ENCODE measurements around the gene BMP7. TPM values are rescaled to one million over a fixed set of nuclear protein-coding genes. Genes with fewer than 3 reads are reported as not detected.

BMP7 gene
- total and polyA plus RNA-seq, 2 of the 13 experiments (the other 11 are each of a cell fraction or from before 2014, with no cell fraction given), result not detected

GRCh38 chr20:57130160-57130772 lies 136.2 kb downstream of the BMP7 start (continued):
- TF ChIP-seq, protein P1, sequence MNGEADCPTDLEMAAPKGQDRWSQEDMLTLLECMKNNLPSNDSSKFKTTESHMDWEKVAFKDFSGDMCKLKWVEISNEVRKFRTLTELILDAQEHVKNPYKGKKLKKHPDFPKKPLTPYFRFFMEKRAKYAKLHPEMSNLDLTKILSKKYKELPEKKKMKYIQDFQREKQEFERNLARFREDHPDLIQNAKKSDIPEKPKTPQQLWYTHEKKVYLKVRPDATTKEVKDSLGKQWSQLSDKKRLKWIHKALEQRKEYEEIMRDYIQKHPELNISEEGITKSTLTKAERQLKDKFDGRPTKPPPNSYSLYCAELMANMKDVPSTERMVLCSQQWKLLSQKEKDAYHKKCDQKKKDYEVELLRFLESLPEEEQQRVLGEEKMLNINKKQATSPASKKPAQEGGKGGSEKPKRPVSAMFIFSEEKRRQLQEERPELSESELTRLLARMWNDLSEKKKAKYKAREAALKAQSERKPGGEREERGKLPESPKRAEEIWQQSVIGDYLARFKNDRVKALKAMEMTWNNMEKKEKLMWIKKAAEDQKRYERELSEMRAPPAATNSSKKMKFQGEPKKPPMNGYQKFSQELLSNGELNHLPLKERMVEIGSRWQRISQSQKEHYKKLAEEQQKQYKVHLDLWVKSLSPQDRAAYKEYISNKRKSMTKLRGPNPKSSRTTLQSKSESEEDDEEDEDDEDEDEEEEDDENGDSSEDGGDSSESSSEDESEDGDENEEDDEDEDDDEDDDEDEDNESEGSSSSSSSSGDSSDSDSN (CRISPR knock-in tag; IDR thresholded peaks at IDR 0.05), result peak; percentile 62
- TF ChIP-seq ZNF382 (CRISPR knock-in tag; IDR thresholded peaks at IDR 0.05; ENCODE audit: borderline replicate concordance) (no peak), ZNF20 (CRISPR knock-in tag; IDR thresholded peaks at IDR 0.05) (no peak), ZC3H4 (CRISPR knock-in tag; IDR thresholded peaks at IDR 0.05; ENCODE audit: borderline replicate concordance) (no peak), DNMT1 (CRISPR knock-in tag; IDR thresholded peaks at IDR 0.05) (no peak), ZNF17 (CRISPR knock-in tag; IDR thresholded peaks at IDR 0.05) (no peak), ZNF557 (CRISPR knock-in tag; IDR thresholded peaks at IDR 0.05) (no peak), HNRNPH1 (optimal IDR thresholded peaks at IDR 0.05; ENCODE audit: low read depth, low read length) (no peak), ZNF615 (CRISPR knock-in tag; IDR thresholded peaks at IDR 0.05; ENCODE audit: borderline replicate concordance) (no peak), ZNF879 (CRISPR knock-in tag; IDR thresholded peaks at IDR 0.05) (no peak), IRF2 (CRISPR knock-in tag; IDR thresholded peaks at IDR 0.05) (peak; percentile 75), ZBTB42 (CRISPR knock-in tag; IDR thresholded peaks at IDR 0.05) (no peak), ZNF282 (IDR thresholded peaks at IDR 0.05; ENCODE audit: partially characterized antibody) (no peak), ZBTB26 (CRISPR knock-in tag; IDR thresholded peaks at IDR 0.05; ENCODE audit: borderline replicate concordance) (no peak), TMF1 (CRISPR knock-in tag; IDR thresholded peaks at IDR 0.05; ENCODE audit: low read depth) (no peak)
- TF ChIP-seq, protein P2, sequence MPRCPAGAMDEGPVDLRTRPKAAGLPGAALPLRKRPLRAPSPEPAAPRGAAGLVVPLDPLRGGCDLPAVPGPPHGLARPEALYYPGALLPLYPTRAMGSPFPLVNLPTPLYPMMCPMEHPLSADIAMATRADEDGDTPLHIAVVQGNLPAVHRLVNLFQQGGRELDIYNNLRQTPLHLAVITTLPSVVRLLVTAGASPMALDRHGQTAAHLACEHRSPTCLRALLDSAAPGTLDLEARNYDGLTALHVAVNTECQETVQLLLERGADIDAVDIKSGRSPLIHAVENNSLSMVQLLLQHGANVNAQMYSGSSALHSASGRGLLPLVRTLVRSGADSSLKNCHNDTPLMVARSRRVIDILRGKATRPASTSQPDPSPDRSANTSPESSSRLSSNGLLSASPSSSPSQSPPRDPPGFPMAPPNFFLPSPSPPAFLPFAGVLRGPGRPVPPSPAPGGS (CRISPR knock-in tag; IDR thresholded peaks at IDR 0.05), result peak; percentile 89; the same call in 1 of the 2 replicates
- TF ChIP-seq, protein P3, sequence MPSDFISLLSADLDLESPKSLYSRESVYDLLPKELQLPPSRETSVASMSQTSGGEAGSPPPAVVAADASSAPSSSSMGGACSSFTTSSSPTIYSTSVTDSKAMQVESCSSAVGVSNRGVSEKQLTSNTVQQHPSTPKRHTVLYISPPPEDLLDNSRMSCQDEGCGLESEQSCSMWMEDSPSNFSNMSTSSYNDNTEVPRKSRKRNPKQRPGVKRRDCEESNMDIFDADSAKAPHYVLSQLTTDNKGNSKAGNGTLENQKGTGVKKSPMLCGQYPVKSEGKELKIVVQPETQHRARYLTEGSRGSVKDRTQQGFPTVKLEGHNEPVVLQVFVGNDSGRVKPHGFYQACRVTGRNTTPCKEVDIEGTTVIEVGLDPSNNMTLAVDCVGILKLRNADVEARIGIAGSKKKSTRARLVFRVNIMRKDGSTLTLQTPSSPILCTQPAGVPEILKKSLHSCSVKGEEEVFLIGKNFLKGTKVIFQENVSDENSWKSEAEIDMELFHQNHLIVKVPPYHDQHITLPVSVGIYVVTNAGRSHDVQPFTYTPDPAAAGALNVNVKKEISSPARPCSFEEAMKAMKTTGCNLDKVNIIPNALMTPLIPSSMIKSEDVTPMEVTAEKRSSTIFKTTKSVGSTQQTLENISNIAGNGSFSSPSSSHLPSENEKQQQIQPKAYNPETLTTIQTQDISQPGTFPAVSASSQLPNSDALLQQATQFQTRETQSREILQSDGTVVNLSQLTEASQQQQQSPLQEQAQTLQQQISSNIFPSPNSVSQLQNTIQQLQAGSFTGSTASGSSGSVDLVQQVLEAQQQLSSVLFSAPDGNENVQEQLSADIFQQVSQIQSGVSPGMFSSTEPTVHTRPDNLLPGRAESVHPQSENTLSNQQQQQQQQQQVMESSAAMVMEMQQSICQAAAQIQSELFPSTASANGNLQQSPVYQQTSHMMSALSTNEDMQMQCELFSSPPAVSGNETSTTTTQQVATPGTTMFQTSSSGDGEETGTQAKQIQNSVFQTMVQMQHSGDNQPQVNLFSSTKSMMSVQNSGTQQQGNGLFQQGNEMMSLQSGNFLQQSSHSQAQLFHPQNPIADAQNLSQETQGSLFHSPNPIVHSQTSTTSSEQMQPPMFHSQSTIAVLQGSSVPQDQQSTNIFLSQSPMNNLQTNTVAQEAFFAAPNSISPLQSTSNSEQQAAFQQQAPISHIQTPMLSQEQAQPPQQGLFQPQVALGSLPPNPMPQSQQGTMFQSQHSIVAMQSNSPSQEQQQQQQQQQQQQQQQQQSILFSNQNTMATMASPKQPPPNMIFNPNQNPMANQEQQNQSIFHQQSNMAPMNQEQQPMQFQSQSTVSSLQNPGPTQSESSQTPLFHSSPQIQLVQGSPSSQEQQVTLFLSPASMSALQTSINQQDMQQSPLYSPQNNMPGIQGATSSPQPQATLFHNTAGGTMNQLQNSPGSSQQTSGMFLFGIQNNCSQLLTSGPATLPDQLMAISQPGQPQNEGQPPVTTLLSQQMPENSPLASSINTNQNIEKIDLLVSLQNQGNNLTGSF (CRISPR knock-in tag; IDR thresholded peaks at IDR 0.05), result no peak
- TF ChIP-seq, protein P4, sequence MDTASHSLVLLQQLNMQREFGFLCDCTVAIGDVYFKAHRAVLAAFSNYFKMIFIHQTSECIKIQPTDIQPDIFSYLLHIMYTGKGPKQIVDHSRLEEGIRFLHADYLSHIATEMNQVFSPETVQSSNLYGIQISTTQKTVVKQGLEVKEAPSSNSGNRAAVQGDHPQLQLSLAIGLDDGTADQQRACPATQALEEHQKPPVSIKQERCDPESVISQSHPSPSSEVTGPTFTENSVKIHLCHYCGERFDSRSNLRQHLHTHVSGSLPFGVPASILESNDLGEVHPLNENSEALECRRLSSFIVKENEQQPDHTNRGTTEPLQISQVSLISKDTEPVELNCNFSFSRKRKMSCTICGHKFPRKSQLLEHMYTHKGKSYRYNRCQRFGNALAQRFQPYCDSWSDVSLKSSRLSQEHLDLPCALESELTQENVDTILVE (CRISPR knock-in tag; IDR thresholded peaks at IDR 0.05), result peak; percentile 90
